Central memory CD8-positive, alpha-beta T cell (primary cell): ENCODE data around the gene PERP.
"Not testable (repeated sequence)": the region's sequence is repeated elsewhere in the genome, so short reads cannot be mapped to it uniquely, and the experiment has no call there.

Experiments used
- ATAC-seq: fragments of 150-1000 bp; cut with Tn5 transposase; replicated peaks from 2 replicates; pipeline ENCODE4 v1.10.0; 2022; ENCODE audit warnings: mild to moderate bottlenecking, moderate FRiP score, moderate number of reproducible peaks; ENCODE audit not compliant: poor library complexity, severe bottlenecking; ENCODE audit errors: extremely low read depth
- DNase-seq, 2 donors: peaks; one replicate each; pipeline ENCODE4 v3.0.0; 2021; ENCODE audit warnings: low spot score in 2 of 2
- H3K27ac Mint-ChIP-seq: one replicate; pipeline ENCODE4 v1.8.0; 2022; ENCODE audit warnings: low read depth, mild to moderate bottlenecking, moderate library complexity, mixed read lengths
- H3K27me3 Mint-ChIP-seq: one replicate; pipeline ENCODE4 v1.8.0; 2022; ENCODE audit warnings: mixed read lengths
- H3K36me3 Mint-ChIP-seq: one replicate; pipeline ENCODE4 v1.8.0; 2022; ENCODE audit warnings: mild to moderate bottlenecking, moderate library complexity, mixed read lengths; ENCODE audit not compliant: insufficient read depth
- H3K4me1 Mint-ChIP-seq: one replicate; pipeline ENCODE4 v1.8.0; 2022; ENCODE audit warnings: mixed read lengths
- H3K4me3 Mint-ChIP-seq: one replicate; pipeline ENCODE4 v1.8.0; 2022; ENCODE audit warnings: mild to moderate bottlenecking, moderate library complexity, mixed read lengths
- H3K9me3 Mint-ChIP-seq: one replicate; pipeline ENCODE4 v1.8.0; 2022; ENCODE audit warnings: mixed read lengths

Gene PERP

GRCh38 chr6:138079556-138079955 lies 27.7 kb downstream of the PERP start:
- not testable (repeated sequence) for H3K9me3 Mint-ChIP-seq, DNase-seq, H3K4me1 Mint-ChIP-seq, H3K36me3 Mint-ChIP-seq, H3K4me3 Mint-ChIP-seq, ATAC-seq, H3K27ac Mint-ChIP-seq
- H3K27me3 Mint-ChIP-seq, result peaks cover 65% of the 10 kb centered on the region

GRCh38 chr6:138078491-138078890 lies 28.7 kb downstream of the PERP start:
- DNase-seq (no peak), ATAC-seq (no peak)
- Mint-ChIP-seq H3K27ac (no peak overlapping the region), H3K9me3 (no peaks in the 10 kb centered on the region), H3K27me3 (peaks cover 75% of the 10 kb centered on the region), H3K4me1 (no peaks in the 10 kb centered on the region), H3K4me3 (no peak overlapping the region), H3K36me3 (no peaks in the 10 kb centered on the region)

- DNase-seq (no peak), ATAC-seq (no peak)
- no peaks in the 10 kb centered on the region for H3K9me3 Mint-ChIP-seq
- no peaks in the 10 kb centered on the region for H3K36me3 Mint-ChIP-seq
- H3K27me3 Mint-ChIP-seq, result peaks cover 62% of the 10 kb centered on the region
- H3K27ac Mint-ChIP-seq, result no peak overlapping the region
- no peak overlapping the region for H3K4me3 Mint-ChIP-seq
- no peaks in the 10 kb centered on the region for H3K4me1 Mint-ChIP-seq
Measured at GRCh38 chr6:138073264-138073663, 34.0 kb downstream of the PERP start.

GRCh38 chr6:138063726-138064125 lies 43.5 kb downstream of the PERP start:
- no peak overlapping the region for H3K27ac Mint-ChIP-seq
- peaks cover 5% of the 10 kb centered on the region for H3K4me1 Mint-ChIP-seq
- no peak for DNase-seq
- peaks cover 31% of the 10 kb centered on the region for H3K27me3 Mint-ChIP-seq
- no peak overlapping the region for H3K4me3 Mint-ChIP-seq
- no peak for ATAC-seq
- no peaks in the 10 kb centered on the region for H3K36me3 Mint-ChIP-seq
- H3K9me3 Mint-ChIP-seq, result no peaks in the 10 kb centered on the region

- Mint-ChIP-seq H3K4me1 (no peaks in the 10 kb centered on the region), H3K9me3 (peaks cover 15% of the 10 kb centered on the region), H3K27me3 (peaks cover 93% of the 10 kb centered on the region), H3K4me3 (no peak overlapping the region), H3K36me3 (no peaks in the 10 kb centered on the region), H3K27ac (no peak overlapping the region)
- DNase-seq, result no peak
- ATAC-seq, result no peak
Measured at GRCh38 chr6:138054982-138055381, 52.2 kb downstream of the PERP start.

- Mint-ChIP-seq H3K36me3 (no peaks in the 10 kb centered on the region), H3K27me3 (peaks cover 74% of the 10 kb centered on the region), H3K27ac (no peak overlapping the region), H3K9me3 (peaks cover 15% of the 10 kb centered on the region), H3K4me3 (no peak overlapping the region), H3K4me1 (no peaks in the 10 kb centered on the region)
- no peak for DNase-seq
- no peak for ATAC-seq
Measured at GRCh38 chr6:138052783-138053182, 54.4 kb downstream of the PERP start.

- no peaks in the 10 kb centered on the region for H3K36me3 Mint-ChIP-seq
- no peak overlapping the region for H3K27ac Mint-ChIP-seq
- ATAC-seq, result no peak
- DNase-seq, result no peak
- H3K4me1 Mint-ChIP-seq, result no peaks in the 10 kb centered on the region
- no peak overlapping the region for H3K4me3 Mint-ChIP-seq
- H3K9me3 Mint-ChIP-seq, result no peaks in the 10 kb centered on the region
- peaks cover 9% of the 10 kb centered on the region for H3K27me3 Mint-ChIP-seq
Measured at GRCh38 chr6:138044972-138045371, 62.2 kb downstream of the PERP start.

GRCh38 chr6:138044458-138044857 lies 62.8 kb downstream of the PERP start:
- no peak for ATAC-seq
- DNase-seq, result no peak
- Mint-ChIP-seq H3K4me1 (no peaks in the 10 kb centered on the region), H3K27me3 (peaks cover 9% of the 10 kb centered on the region), H3K9me3 (no peaks in the 10 kb centered on the region), H3K36me3 (no peaks in the 10 kb centered on the region), H3K4me3 (no peak overlapping the region), H3K27ac (no peak overlapping the region)
